Duodenal mucosa (tissue), 2 donors: ENCODE measurements around the gene PTPRCAP.
A peak's percentile ranks its signal among the peaks of the same experiment; 100 is the strongest.
"Not testable (repeated sequence)": the region's sequence is repeated elsewhere in the genome, so short reads cannot be mapped to it uniquely, and the experiment has no call there.

ENCODE experiments used
- H3K27ac ChIP-seq: one replicate; pipeline ENCODE4 v1.7.0; 2013; ENCODE audit warnings: low read depth, low read length
- H3K27me3 ChIP-seq, 2 donors: one replicate each; pipeline ENCODE4 v1.7.0; 2013; ENCODE audit warnings: low read length in 2 of 2, control low read depth in 1 of 2; ENCODE audit not compliant: insufficient read depth in 2 of 2, control insufficient read depth in 1 of 2
- H3K36me3 ChIP-seq, 2 donors: one replicate each; pipeline ENCODE4 v1.7.0; 2013; ENCODE audit warnings: low read length in 2 of 2, control low read depth in 1 of 2; ENCODE audit not compliant: insufficient read depth in 2 of 2, control insufficient read depth in 1 of 2
- H3K4me1 ChIP-seq, 2 donors: one replicate each; pipeline ENCODE4 v1.7.0; 2013; ENCODE audit warnings: low read length in 2 of 2, control low read depth in 1 of 2; ENCODE audit not compliant: insufficient read depth in 2 of 2, control insufficient read depth in 1 of 2
- H3K4me3 ChIP-seq, 2 donors: one replicate each; pipeline ENCODE4 v1.7.0; 2013; ENCODE audit warnings: low read length in 2 of 2, low read depth in 1 of 2
- H3K9ac ChIP-seq, 2 donors: one replicate each; pipeline ENCODE4 v1.7.0; 2013; ENCODE audit warnings: low read length in 2 of 2, low read depth in 1 of 2
- H3K9me3 ChIP-seq, 2 donors: one replicate each; pipeline ENCODE4 v1.7.0; 2013; ENCODE audit warnings: low read length in 2 of 2, control low read depth in 1 of 2; ENCODE audit not compliant: control insufficient read depth in 1 of 2

Gene PTPRCAP

DNA sequence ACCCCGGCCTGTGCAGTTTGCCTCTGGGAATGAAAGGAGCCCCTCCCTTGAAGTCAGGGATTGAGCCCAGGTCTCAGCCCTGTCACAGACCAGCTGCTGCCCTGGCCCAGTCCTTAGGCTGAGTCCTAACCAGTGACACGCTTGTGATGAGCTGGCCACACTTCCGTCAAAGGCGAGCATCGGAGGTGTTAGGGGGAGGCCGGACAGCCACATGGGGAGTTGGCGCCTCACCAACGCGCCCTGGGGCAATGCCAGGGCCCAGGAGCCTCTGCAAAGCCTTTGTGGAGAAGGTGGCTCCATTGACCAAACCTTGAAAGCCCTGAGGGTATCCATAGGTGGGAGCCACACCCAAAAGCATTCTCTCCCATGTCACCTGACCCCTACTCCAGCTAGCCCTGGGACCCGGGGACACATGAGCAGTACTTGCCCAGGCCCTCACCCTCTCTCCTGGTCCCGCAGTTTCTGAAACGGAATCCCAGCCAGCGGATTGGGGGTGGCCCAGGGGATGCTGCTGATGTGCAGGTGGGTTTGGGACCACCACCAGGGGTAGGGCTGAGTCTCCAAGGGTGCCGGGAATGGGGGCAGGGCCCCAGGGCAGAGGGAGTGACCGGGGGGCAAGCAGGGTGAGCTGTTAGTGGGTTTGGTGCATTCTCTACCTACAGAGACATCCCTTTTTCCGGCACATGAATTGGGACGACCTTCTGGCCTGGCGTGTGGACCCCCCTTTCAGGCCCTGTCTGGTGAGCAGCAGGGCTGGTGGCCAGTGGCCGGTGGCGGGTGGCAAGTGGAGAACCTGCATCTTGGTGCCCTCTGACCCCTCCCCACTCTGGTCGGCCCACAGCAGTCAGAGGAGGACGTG lies 3.7 kb downstream of the PTPRCAP start:
- H3K4me1 ChIP-seq, result peaks cover 8 to 36% of the 10 kb centered on the region in 2 donors
- peaks cover 23 to 63% of the 10 kb centered on the region in 2 donors for H3K36me3 ChIP-seq

DNA sequence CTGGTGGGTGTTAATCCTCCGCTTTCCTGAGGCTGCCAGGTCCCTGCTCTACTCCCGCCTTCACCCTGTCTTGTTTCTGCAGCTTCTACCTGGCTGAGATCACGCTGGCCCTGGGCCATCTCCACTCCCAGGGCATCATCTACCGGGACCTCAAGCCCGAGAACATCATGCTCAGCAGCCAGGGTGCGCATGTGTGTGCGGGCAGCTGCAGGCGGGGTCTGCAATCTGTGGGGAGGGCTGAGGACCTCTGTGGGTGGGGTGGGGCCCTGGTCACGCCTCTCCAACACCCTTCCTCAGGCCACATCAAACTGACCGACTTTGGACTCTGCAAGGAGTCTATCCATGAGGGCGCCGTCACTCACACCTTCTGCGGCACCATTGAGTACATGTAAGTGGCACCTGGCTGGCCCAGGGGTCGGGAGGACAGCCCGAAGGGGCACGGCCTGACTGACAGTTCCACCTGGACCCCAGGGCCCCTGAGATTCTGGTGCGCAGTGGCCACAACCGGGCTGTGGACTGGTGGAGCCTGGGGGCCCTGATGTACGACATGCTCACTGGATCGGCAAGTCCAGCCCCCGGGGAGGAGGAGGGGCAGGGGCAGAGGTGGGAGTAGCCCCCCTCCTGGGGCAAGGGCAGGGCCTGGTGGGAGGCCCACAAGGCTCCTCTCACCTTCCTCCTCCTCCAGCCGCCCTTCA lies 4.7 kb downstream of the PTPRCAP start:
- peaks cover 23 to 56% of the 10 kb centered on the region in 2 donors for H3K36me3 ChIP-seq
- no peak overlapping the region for H3K4me3 ChIP-seq
- H3K9me3 ChIP-seq, result no peaks in the 10 kb centered on the region
- H3K4me1 ChIP-seq, result peaks cover 8 to 37% of the 10 kb centered on the region in 2 donors
- no peaks in the 10 kb centered on the region for H3K27me3 ChIP-seq
- H3K9ac ChIP-seq, result no peak overlapping the region
- no peak overlapping the region for H3K27ac ChIP-seq

More for the DNA sequence above, 3.7 kb downstream of the PTPRCAP start:
- Histone ChIP-seq H3K4me3 (no peak overlapping the region), H3K9ac (no peak overlapping the region), H3K9me3 (no peaks in the 10 kb centered on the region), H3K27me3 (no peaks in the 10 kb centered on the region), H3K27ac (no peak overlapping the region)

GRCh38 chr11:67431346-67432249 lies 5.9 kb downstream of the PTPRCAP start:
- H3K4me3 ChIP-seq, result no peak overlapping the region
- no peaks in the 10 kb centered on the region for H3K27me3 ChIP-seq
- H3K9me3 ChIP-seq, result no peaks in the 10 kb centered on the region
- H3K4me1 ChIP-seq, result peaks cover 8 to 41% of the 10 kb centered on the region in 2 donors
- no peak overlapping the region for H3K27ac ChIP-seq
- no peak overlapping the region for H3K9ac ChIP-seq
- peaks cover 23 to 50% of the 10 kb centered on the region in 2 donors for H3K36me3 ChIP-seq

- Histone ChIP-seq H3K36me3 (peaks cover 21 to 37% of the 10 kb centered on the region in 2 donors), H3K4me1 (peaks cover 8 to 24% of the 10 kb centered on the region in 2 donors), H3K27me3 (no peaks in the 10 kb centered on the region), H3K9me3 (no peaks in the 10 kb centered on the region), H3K9ac (peak overlapping the region in 1 of 2 donors; percentile 97), H3K27ac (no peak overlapping the region), H3K4me3 (peak overlapping the region; percentile 88 to 98)
Measured at GRCh38 chr11:67429722-67430121, 7.8 kb downstream of the PTPRCAP start.

- H3K27me3 ChIP-seq, result no peaks in the 10 kb centered on the region
- peaks cover 8 to 19% of the 10 kb centered on the region in 2 donors for H3K4me1 ChIP-seq
- peak overlapping the region; percentile 74 for H3K27ac ChIP-seq
- peak overlapping the region; percentile 93 to 97 for H3K9ac ChIP-seq
- H3K4me3 ChIP-seq, result peak overlapping the region; percentile 88 to 98
- H3K9me3 ChIP-seq, result no peaks in the 10 kb centered on the region
- peaks cover 15 to 31% of the 10 kb centered on the region in 2 donors for H3K36me3 ChIP-seq
Measured at GRCh38 chr11:67429038-67429668, 8.3 kb downstream of the PTPRCAP start.

GRCh38 chr11:67428052-67429001 lies 9.2 kb downstream of the PTPRCAP start, which contains the start of gene RPS6KB2:
Gene RPS6KB2 (plus strand): TSS chr11:67428494. CDS start chr11:67428546, 52 bp downstream.
- Histone ChIP-seq H3K27ac (peak within 1 kb of the TSS; percentile 74), H3K9ac (peak within 1 kb of the TSS; percentile 93 to 97), H3K4me1 (peaks cover 8 to 19% of the 10 kb centered on the region in 2 donors), H3K9me3 (no peaks in the 10 kb centered on the region), H3K4me3 (peak within 1 kb of the TSS; percentile 88 to 98), H3K36me3 (peaks cover 7 to 23% of the 10 kb centered on the region in 2 donors), H3K27me3 (no peaks in the 10 kb centered on the region)

DNA sequence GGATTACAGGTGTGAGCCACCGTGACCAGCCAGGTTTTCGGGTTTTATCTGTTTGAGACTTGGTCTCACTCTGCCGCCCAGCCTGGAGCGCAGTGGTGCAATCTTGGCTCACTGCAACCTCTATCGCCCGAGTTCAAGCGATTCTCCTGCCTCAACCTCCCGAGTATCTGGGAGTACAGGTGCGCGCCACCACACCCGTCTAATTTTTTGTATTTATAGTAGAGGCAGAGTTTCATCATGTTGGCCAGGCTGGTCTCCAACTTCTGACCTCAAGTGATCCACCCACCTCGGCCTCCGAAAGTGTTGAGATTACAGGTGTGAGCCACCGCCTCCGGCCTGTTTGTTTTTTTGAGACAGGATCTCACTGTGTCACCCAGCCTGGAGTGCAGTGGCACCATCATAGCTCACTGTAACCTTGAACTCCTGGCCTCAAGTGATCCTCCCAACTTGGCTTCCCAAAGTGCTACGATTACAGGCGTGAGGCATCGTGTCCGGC lies 10.1 kb downstream of the PTPRCAP start:
- Histone ChIP-seq H3K36me3 (peaks cover 0 to 14% of the 10 kb centered on the region in 2 donors), H3K27ac (peak overlapping the region; percentile 74), H3K4me3 (peak overlapping the region; percentile 88 to 98), H3K4me1 (peaks cover 8 to 19% of the 10 kb centered on the region in 2 donors), H3K9ac (peak overlapping the region; percentile 93 to 97)
- not testable (repeated sequence) for H3K27me3 ChIP-seq, H3K9me3 ChIP-seq

DNA sequence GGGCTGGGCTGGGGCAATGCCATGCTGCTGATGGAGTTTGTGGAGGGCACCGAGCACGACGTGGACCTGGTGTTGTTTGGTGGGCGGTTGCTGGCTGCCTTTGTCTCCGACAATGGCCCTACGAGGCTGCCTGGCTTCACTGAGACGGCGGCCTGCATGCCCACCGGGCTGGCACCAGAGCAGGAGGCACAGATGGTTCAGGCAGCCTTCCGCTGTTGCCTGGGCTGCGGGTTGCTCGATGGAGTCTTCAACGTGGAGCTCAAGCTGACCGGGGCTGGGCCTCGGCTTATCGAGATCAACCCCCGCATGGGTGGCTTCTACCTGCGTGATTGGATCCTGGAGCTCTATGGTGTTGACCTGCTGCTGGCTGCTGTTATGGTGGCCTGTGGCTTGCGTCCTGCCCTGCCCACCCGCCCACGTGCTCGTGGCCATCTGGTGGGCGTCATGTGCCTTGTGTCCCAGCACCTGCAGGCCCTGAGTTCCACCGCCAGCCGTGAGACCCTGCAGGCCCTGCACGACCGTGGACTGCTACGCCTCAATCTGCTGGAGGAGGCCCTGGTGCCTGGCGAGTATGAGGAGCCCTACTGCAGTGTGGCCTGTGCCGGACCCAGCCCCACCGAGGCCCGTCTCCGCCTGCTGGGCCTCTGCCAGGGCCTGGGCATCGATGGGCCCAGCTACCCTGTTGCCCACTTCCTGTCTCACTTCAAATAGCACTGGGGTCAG lies 13.4 kb downstream of the PTPRCAP start:
- H3K9ac ChIP-seq, result no peak overlapping the region

More for the DNA sequence above, 13.4 kb downstream of the PTPRCAP start:
- H3K4me1 ChIP-seq, result peaks cover 7 to 28% of the 10 kb centered on the region in 2 donors
- no peaks in the 10 kb centered on the region for H3K9me3 ChIP-seq
- H3K36me3 ChIP-seq, result no peaks in the 10 kb centered on the region
- no peaks in the 10 kb centered on the region for H3K27me3 ChIP-seq
- H3K27ac ChIP-seq, result no peak overlapping the region
- H3K4me3 ChIP-seq, result no peak overlapping the region
